Omental fat pad (tissue), 4 donors: ENCODE data around the gene TCHP. TPM values are rescaled to one million over a fixed set of nuclear protein-coding genes. Genes with fewer than 3 reads are reported as not detected.

ENCODE experiments used
- ATAC-seq: fragments of 150-250 bp; one replicate; pipeline ENCODE4 v1.9.1; 2016; ENCODE audit warnings: mild to moderate bottlenecking, moderate library complexity; ENCODE audit not compliant: low FRiP score
- DNase-seq: peaks from one replicate; pipeline ENCODE4 v3.0.0-alpha.2; 2019; ENCODE audit warnings: low spot score
- CTCF ChIP-seq, 3 donors: fragments of 450-650 bp; IDR thresholded peaks; one replicate each; pipeline ENCODE4 v1.5.1; 2016 to 2017; ENCODE audit warnings: antibody characterized with exemption in 3 of 3, mild to moderate bottlenecking in 3 of 3, moderate library complexity in 2 of 3
- total RNA-seq, 4 donors: library from RNA; depleted of rRNA; stranded (reverse); fragments of >200 nt; gene quantifications; one replicate each; pipeline ENCODE4 v1.1.0, GENCODE V29; 2016

Gene TCHP
- total RNA-seq, 4 donors from 2014 or later: 7.0 to 30.1 (median 12.1) TPM

- ATAC-seq (no peak), DNase-seq (no peak)
- TF ChIP-seq CTCF (IDR thresholded peaks at IDR 0.05): no peak
Observed at GRCh38 chr12:109875572-109876131, 24.4 kb upstream of the TCHP start.

- DNase-seq: no peak
- no peak for ATAC-seq
- TF ChIP-seq CTCF (IDR thresholded peaks at IDR 0.05): no peak
Observed at GRCh38 chr12:109876406-109876805, 23.7 kb upstream of the TCHP start.

- no peak for DNase-seq
- ATAC-seq: no peak
- no peak for TF ChIP-seq CTCF (IDR thresholded peaks at IDR 0.05)
Observed at GRCh38 chr12:109877504-109878246, 22.4 kb upstream of the TCHP start.

DNA sequence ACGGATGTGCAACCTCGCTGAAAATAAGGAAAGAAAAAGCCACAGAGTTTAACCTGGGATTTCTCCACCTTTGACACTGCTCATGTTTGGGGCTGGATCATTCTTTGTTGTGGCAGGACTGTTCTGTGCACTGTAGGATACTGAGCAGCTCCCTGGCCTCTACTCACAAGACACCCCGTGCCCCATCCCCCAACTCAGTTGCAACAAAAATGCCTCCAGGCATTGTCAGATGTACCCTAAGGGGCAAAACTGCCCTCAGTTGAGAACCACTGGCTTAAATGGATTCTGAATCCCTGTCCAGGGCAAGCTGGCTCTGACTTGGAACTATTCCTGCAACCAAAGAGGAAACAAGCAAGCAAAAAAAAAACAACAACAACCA, 21.8 kb upstream of the TCHP start:
- DNase-seq (no peak), ATAC-seq (no peak)
- TF ChIP-seq CTCF (IDR thresholded peaks at IDR 0.05): no peak

- no peak for DNase-seq
- TF ChIP-seq CTCF (IDR thresholded peaks at IDR 0.05): no peak
- ATAC-seq: no peak
Observed at GRCh38 chr12:109878749-109879148, 21.3 kb upstream of the TCHP start.

- no peak for ATAC-seq
- TF ChIP-seq CTCF (IDR thresholded peaks at IDR 0.05): no peak
- no peak for DNase-seq
Observed at GRCh38 chr12:109879351-109880042, 20.6 kb upstream of the TCHP start.
